Kidney capillary endothelial cell (primary cell): ENCODE measurements around the gene CYP46A1.
"Not testable (repeated sequence)": the region's sequence is repeated elsewhere in the genome, so short reads cannot be mapped to it uniquely, and the experiment has no call there.

Source experiments
- DNase-seq: peaks from one replicate; pipeline ENCODE4 v3.0.0-alpha.2; 2018; ENCODE audit warnings: low spot score

CYP46A1 gene

DNA sequence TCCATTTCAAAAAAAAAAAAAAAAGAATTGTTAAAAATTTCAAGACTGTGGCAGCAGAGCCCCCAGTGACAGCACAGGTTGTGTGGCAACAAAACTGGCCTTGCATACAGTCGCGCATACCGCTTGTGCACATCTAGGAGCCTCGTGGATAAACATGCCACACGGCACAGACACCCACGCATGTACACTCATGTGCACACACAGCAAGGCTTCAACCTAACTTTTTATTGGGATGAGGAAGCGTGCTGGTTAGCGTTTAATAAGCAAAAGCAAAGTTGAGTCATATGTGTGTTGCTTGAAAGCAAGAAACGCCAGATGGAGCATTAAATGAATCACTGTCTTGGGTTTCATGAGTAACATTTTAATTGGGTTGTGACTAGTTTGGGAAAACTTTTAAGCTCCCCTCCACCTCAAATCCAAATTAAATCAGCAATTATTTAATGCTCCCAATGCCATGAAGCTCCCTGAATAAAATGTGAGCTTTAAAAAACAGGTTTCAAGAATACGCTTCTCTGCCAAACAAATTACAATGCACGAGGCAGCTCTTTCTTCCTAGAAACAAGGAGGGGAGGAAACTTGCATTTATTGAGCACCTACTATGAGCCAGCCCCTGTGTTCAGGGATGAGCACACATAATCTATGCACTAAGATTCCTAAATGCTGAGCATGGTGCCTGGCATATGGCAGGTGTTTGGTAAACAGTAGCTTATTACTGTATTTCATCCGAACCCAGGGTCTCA lies 73.4 kb downstream of the CYP46A1 start:
- DNase-seq: peak; percentile 90

DNA sequence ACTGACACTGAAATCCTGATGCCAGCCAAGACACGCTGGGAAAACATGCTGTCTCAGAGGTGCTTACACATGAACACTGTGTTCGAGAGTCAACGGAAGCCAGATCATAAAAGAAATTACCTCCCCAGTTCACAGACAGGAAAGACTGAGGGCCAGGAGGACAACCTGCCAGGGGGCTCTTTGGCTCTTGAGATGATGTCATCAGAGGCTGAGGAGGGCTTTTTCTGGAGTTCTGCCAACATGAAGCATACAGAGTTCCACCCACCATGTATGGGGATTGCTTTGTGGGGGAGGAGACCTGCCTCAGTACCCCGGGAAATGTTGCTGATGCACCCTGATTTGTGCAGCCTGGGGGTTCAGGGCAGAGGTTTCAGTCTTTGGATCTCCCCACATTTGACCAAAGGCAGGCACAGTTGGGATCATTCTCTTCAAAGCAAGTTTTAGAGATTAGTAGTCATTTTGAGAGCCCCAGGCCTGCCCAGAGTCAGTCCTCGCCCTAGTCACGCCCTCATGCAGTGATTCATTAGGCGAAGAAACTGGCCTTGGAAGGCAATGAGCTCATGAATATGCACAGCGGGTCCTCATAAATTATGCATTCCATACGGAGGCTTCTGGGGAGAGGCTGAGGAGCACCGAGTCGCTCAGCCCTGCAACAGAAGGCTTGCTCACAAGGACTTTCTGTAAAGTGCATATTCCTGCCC lies 74.2 kb downstream of the CYP46A1 start:
- DNase-seq: peak; percentile 58

- no peak for DNase-seq
Measured at GRCh38 chr14:99758872-99759545, 74.9 kb downstream of the CYP46A1 start.

DNA sequence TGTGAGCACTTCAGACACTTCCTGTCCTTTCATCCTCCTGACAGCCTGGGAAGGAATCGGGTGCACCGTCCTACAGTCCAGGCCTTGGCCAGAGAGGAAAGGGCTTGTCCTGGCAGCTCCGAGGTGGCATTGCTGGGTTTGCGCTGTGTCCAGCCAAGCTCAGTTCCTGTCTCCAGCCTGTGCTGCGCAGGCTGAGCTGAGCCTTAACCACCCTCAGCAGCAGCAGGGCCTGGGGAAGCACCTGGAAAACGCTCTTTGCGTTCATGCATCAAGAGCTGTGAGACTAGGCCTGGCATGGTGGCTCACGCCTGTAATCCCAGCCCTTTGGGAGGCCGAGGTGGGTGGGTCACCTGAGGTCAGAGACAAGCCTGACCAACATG lies 75.4 kb downstream of the CYP46A1 start:
- DNase-seq: no peak

DNA sequence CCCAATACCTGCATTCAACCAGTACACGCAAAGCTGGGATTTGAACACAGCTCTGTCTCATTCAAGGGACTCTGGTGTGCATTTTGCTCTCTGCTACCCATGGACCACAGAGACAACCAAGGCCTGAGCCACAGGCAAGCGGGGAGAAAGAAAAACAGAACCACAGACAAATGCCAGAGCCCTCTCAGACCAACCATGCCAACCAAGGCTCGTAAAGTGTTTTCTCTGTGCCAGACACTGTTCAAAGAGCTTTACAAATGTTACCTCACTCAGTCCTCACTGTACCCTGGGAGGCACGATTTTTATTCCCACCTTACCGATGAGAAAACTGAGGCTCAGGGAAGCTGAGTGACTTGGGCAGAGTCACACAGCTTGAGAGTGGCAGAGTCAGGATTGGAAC lies 76.7 kb downstream of the CYP46A1 start:
- DNase-seq: no peak

DNA sequence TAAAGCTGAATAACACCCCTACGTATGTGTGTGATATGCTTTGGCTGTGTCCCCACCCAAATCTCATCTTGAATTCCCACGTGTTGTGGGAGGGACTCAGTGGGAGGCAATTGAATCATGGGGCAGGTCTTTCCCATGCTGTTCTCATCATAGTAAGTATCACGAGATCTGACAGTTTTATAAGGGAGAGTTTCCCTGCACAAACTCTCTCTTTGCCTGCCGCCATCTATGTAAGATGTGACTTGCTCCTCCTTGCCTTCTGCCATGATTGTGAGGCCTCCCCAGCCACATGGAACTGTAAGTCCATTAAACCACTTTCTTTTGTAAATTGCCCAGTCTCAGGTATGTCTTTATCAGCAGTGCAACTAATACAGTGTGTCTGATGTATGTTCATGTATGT lies 78.8 kb downstream of the CYP46A1 start:
- DNase-seq: not testable (repeated sequence)

DNA sequence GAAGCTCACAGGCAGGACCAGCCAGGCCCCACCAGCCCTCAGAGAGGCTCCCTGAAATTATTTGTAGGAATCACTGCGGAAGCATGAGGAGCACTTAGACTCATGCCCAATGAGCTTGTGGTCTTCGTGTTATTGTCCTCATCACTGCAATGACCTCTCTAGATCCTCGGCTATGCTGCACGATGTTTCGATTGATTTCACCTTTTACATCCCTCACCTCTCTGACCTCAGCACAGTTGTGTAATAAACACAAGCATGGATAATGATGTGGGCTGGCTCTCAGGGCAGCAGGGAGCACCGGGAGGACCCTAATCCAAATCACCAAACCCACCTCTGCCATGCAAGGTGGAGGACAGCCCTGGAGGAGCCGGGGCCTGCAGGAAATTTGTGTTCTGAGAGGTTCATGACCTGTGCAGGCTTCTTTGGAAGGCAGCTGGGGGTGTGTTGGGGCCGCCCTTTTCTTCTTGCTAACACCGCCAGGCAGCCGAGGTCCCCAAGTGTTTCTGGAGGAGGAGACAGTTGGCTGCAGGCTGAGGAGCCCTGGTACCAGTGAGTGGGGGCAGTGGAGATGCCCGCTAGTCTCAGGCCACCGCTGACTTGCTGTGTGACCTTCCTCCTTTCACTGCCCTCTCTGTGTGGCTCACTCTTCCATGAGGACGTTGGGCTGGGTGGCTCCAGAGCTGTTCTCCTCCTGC lies 79.6 kb downstream of the CYP46A1 start:
- no peak for DNase-seq

GRCh38 chr14:99764222-99764706 lies 80.2 kb downstream of the CYP46A1 start:
- DNase-seq: no peak

- no peak for DNase-seq
Measured at GRCh38 chr14:99768381-99768780, 84.3 kb downstream of the CYP46A1 start.

- no peak for DNase-seq
Measured at GRCh38 chr14:99769123-99769522, 85.0 kb downstream of the CYP46A1 start.

- no peak for DNase-seq
Measured at GRCh38 chr14:99769799-99770198, 85.7 kb downstream of the CYP46A1 start.

DNA sequence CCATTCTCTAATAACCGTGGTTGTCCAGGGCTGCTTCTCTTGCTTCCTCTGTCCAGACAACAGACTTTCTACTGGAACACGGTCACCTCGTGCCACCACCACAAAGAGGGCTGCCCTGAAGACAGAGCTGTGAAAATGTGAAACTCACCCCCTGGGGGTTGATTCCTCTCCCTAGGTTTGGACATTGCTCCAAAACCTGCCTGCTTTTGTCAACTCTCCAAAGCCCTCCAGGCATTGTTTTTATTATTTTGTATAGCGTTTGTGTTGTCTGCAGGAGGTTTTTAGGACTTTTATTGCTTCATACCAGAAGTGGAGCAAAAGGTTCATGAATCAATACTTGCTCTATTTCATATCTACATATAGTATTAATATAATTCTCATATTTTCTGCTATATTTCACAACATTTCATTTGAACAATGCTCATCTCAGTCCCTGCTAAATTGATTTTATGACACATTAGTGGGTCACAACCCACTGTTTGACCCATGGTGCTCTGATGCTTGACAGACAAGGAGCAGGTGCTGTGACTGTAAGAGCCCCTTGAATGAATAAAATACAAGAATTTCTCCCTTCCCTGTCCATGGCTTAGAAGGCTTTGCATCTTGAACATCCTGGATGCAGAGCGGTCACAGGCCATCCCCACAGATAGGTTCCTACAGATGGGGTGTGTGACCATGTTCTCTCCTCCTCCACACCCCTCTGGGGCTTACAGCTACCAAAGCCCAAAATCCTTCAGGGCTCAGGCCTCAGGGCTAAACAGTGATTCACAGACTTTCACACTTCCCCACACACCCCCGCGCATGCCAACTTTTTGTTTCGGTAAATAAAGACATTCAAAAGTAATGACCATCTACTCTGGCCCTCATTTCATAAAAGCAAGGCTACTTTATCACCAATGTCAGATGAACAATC lies 88.5 kb downstream of the CYP46A1 start:
- no peak for DNase-seq

GRCh38 chr14:99773521-99774497 lies 89.7 kb downstream of the CYP46A1 start:
- no peak for DNase-seq

DNA sequence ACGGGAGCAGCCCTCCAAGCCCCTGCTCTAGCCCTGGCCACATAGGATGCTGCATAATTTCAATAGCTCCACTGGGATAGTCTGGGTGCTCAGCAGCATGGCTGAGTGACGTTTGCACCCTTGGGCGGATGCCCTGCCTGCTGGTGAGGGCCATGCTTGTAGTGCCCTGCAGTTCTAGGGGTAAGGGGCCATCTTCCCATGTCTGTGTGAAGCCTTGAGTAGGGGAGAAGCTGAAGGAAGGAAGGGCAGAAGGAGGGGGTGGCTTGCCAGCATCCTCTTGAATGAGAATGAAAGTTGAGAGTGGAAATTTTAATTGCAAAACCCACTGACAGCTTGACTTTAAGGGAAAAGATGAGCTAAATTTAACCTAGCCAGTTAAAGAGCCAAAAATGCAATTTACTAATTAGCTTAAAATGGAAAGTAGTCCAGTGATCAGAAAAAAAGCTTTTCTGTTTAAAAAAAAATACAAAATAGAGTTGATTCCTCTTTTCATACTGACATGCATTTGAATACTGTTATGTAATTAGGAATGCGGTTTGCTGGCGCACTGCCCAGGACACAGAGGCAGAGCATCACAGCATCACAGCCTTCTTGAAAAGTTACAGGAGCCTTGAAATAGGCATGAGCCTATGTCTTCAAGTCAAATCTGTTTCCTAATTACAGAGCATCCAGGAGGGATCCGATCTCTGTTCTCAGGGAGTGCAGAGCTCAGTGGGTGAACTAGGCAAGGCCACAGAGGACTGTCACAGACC lies 90.6 kb downstream of the CYP46A1 start:
- no peak for DNase-seq

- DNase-seq: no peak
Measured at GRCh38 chr14:99775351-99775750, 91.3 kb downstream of the CYP46A1 start.
